Tracheal epithelial cell (primary cell): ENCODE measurements around the gene VAMP7. TPM values are rescaled to one million over a fixed set of nuclear protein-coding genes. Genes with fewer than 3 reads are reported as not detected.

ENCODE experiments used
- total RNA-seq: library from RNA; depleted of rRNA; stranded (reverse); fragments of >200 nt; gene quantifications from 2 replicates; pipeline ENCODE4 v1.2.1, GENCODE V29; 2014

VAMP7 gene, protein sequence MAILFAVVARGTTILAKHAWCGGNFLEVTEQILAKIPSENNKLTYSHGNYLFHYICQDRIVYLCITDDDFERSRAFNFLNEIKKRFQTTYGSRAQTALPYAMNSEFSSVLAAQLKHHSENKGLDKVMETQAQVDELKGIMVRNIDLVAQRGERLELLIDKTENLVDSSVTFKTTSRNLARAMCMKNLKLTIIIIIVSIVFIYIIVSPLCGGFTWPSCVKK
- total RNA-seq = 22.2 and 28.2 TPM in 2 replicates

DNA sequence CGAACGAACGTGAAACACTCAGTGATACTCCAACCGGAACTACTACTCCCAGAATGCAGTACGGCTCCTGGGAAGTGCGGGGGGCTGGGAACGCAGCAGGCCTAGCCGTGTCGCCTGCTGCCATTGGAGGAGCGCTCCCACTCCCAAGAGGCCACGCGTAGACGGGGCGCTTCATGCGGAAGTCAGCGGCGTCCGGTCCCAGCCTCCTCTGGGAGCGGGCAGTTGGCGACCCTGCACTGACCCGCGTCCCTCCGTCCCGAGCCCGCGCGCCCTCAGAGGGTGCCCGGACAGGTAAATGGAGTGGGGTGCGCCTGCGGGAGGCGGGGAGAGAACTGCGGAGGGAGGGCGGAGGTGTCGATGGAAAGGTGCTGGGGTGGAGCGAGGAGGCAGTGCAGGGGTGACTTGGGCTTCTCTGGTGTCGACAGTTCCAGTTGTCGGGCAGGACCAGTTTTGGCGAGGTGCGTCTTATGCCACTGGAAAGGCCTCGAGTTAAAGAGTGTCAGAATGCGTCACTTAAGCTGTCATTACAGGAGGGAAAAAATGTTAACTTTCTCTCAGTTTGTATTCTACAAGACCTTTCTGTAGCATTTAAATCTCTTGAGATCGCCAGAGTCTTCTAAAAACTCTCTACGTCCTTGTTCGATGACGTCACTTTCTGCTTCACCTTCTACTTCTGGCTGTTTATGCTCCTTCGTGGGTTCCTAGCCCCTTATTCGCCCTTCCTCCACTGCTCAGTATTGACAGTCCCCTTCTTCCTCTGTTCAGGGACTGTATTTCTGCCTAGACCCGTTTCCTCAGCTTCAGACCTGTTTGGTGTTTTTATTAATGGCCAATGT lies at the start of gene VAMP7:
Gene VAMP7 (plus strand): TSS at position 188 of the 836 bp plus-strand sequence. CDS start 8,122 bp downstream, outside the sequence.

Other genes with a start within 250 kb of the VAMP7 start
- gene IL9R, start 116.4 kb downstream of the VAMP7 start, total RNA-seq = not detected in 2 replicates